Retina (tissue), 1 donor: Measurements from ENCODE around the gene PAK4.
A peak's percentile ranks its signal among the peaks of the same experiment; 100 is the strongest.
"Not testable (repeated sequence)": the region's sequence is repeated elsewhere in the genome, so short reads cannot be mapped to it uniquely, and the experiment has no call there.

Experiments
- DNase-seq: peaks from one replicate; pipeline ENCODE4 v3.0.0-alpha.2; 2016

PAK4 gene

DNA sequence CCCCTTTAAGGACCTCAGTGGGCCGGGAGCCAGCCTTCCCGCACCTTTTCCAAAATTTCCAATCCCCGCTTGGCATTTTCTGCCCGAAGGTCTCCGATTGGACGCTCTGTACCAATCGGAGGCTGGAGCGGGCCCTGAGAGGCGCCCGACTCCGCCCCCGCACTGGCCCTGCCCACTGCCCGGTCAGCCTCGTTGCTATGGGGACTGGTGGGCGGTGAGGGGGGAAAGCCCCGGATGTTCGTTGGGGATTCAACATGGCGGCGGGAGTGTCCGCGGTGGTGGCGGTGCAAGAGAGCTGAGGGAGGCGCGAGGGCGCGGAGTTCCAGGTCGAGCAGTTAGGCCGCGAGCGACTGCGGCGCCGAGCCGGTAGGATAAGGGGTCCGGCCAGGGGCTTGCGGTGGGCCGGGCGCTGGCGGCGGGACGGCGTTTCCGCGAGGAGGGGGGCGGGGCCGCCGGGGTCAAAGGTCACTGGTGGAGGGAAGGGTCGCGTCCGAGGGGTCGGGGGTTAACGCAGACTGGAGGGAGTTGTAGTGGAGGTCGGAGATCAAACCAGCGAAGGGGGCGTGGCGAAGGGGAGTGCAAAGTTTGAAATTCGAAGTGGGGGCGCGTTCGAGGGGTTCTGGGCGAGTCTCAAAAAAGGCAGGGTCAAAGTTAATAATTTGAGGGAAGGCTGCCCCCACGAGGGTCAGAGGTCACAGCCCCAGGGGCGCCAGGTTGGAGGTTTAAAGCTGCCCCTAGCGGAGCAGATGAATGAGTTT, at the start of gene PAK4:
Gene PAK4, plus strand, starts transcription at position 233 of the 758 bp plus-strand sequence. CDS start 43,768 bp downstream, outside the sequence.
- peak; percentile 97 for DNase-seq

DNA sequence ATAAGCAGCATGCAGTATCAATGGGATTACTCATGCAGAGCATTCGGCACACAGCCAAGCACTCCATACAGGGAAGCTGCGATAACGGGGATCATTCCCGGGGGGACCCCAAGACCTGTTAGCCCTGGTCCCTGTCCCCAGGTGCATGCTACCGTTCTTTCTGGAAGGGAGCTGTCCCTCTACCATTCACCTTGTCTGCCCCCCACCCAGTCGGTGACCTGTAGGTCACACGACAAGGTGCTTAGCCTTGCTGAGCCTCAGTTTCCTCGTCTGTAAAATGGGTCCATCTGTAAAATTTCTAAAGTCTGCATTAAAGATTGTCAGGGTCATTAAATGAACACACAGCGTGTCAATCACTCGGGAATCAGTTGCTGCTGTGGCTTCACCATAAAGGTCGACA, 48.3 kb upstream of the PAK4 start:
- no peak for DNase-seq

DNA sequence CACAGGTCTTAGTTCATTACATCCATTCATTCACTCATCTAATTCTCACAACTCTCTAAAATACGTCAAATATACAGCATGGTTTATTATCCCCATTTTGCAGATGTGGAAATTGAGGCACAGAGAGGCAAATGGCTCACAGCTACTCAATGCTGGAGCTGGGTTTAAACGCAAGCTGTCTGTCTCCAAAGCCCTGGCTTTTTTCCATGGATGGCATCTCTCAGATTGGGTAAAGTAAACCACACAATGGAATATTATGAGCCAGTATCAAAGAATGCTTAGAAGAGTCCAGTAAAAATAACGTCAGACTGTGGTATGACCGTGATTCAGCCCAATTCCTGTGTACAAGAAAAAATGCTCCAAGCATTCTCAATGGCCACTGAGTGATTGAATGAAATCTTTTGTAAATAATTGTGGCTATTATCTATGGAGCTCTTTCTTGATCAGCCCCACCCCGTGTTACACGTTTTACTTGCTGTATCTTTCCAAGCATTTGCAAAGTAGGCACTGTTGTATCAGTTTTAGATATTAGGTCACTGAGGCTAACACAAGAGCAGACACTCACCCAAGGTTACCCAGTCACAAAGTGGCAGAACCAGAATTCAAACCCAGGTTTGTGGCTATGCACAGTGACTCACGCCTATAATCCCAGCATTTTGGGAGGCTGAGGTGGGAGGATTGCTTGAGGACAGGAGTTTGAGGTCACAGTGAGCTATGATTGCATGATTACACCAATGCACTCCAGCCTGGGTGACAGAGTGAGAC, 47.0 kb upstream of the PAK4 start:
- no peak for DNase-seq

DNA sequence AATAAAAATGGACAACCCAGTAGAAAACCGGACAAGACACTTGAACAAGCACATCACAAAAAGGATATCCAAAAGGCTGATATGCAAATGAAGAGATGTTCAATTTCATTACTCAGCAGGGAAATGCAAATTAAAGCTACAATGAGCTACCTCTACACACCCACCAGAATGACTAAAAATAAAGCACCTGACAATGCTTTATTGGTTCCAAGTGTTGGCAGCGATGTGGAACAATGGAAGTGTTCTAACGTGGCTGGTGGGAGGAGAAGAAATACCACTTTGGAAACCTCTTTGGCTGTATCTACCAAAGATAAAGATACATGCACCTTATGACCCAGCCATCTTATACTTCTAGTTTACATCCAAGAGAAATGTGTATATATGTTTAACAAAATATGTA, 45.2 kb upstream of the PAK4 start:
- no peak for DNase-seq

DNA sequence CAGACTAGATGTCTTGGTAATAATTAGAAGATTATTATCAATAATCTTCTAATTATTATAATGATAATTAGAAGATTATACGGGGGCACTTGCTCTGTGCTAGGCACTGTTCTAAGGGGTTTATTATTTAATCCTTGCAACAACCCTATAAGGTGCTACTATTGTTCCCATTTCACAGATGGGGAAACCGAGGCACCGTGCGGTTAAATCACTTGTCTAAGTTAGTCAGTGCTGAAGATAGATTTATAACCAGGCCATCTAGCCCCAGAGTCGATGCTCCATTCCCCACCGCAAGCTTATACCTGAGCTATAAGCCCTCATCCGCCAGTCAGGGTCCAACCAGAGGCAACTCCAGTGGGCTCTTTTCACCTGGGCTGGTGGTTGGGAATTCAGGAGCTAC, 43.4 kb upstream of the PAK4 start:
- no peak for DNase-seq

DNA sequence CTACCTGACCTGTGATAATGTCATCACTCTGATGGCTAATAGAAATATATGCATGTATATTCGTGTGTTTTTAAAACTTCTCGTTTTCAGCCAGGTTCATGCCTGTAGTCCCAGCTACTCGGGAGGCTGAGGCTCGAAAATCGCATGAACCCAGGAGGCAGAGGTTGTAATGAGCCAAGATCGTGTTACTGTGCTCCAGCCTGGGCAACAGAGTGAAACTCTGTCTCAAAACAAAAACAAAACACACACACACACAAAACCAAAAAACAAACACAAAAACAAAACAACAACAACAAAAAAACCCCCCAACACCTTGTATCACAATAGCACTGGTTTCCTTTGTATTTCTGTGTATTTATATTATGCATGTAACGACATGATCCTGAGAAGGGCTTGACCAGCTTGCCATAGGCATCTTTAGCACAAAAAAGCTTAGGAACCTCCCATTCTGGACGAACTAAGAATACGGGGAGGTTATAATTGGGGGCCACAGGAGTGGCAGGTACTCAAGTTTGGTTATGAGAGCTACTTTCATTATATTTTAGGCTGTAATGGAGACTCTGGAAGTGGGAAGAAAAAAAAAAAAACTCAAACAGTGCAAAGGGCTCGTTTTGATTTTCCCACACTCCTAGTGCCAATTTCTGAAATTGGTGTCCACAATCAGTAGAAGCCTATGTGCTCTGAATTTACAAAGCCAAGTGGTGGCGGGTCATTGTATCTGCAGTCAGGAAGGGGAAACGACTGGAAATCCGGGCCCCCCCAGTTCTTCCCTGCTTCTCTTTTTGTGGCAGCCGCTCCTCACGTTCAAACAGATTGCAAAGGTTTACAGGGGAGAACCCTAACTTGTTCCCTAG, 42.6 kb upstream of the PAK4 start:
- no peak for DNase-seq

DNA sequence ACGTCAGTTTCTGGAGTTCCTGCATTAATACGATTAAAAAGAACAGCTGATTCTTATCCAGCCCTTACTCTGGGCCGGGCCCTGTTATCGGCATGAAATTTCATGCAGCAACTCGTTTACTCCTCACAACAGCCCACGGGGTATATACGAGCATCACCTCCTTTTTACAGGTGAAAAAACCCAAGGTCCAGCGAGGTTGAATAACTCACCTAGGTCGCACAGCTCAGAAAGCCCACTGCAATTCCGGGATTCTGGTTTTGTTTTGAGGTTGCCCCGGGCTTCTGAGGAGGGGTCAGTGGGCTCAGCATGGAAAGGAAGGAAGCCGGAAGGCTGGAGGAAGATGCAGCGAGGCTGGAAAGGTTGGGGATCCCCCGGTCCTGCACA, 42.0 kb upstream of the PAK4 start:
- no peak for DNase-seq

DNA sequence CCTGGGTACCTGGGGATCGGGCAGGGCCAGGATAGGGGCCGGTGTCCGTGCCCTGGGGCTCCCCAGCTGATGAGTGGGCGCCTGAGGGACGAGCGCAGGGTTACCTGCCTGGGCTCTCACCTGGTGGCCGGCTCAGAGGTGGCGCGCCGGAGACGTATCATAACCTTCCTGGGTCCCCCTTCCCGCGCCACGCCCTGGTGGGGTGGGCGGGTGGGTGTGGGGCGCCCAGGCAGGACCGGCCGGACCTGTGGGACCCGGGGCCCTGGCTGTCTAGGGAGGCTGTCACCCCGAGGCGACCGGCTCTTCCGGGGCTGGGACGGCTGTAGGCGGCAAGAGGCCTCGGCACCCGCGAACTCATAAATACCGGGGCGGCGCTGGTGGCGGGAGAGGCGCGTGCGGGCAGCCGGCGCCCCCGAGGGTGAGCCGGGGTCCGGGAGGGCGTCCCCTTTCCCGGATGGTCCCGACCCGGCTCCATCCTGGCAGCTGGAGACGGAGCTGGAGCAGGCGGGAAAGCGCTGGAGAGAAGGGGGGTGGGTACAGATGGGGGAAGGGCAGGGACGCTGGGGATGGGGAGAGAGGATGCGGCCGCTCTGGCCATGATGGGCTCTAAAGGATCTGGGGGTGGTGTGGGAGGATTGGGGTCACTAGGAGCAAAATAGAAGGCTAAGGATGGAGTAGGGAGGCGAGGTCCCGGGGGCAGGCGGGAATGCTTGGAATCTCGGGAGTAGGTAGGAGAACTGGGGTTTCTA, 41.4 kb upstream of the PAK4 start, which contains the start of gene ACP7:
Gene ACP7, plus strand, starts transcription at position 386 of the 749 bp plus-strand sequence. CDS start 902 bp downstream, outside the sequence.
- no peak for DNase-seq

DNA sequence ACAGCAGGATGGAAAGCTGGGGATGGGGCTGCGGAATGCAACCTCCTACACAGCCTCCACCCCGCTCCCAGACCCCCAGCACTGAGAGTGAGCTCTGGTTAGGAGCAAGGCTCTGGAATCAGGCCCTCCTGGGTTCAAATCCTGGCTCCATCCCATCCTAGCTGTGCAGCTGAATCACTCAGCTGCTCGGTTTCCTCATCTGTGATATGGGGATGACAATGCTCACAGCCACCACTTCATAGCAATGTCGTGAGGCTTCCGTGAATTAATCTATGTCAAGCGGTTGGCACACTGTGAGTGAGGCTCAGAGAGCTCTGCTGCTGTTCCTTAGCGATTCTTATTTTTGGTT, 40.9 kb upstream of the PAK4 start:
- no peak for DNase-seq

DNA sequence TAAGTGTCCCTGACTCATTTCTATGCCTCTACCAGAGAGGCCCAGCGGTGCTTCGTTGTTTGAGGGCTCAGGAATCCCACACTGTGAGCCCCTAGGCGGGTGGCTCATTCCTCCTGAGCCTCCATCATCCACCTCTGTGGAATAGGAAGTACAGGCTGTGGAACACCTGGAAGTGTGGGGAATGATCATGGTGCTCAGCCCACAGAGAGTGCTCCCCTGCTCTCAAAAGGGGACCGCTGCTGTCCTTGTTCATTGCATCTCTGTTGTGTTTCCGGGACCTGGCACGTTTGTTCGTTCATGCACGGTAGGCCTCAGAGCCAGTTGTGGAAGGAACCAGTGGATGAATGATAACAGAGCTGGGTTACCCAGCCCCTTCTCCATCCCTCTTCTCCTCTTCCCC, 40.2 kb upstream of the PAK4 start:
- DNase-seq: no peak

DNA sequence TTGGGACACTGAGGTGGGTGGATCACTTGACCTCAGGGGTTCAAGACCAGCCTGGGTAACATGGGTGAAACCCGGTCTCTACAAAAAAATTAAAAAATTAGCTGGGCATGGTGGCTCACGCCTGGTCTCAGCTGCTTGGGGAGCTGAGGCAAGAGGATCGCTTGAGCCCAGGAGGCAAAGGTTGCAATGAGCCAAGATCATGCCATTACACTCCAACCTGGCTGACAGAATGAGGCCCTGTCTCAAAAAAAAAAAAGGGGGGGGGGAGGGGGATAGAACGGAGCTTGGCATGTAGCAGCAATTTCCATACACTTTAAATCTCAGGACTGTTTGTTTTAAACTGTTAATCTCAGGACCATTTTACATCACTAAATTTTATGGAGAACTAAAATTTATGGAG, 39.2 kb upstream of the PAK4 start:
- DNase-seq: no peak

DNA sequence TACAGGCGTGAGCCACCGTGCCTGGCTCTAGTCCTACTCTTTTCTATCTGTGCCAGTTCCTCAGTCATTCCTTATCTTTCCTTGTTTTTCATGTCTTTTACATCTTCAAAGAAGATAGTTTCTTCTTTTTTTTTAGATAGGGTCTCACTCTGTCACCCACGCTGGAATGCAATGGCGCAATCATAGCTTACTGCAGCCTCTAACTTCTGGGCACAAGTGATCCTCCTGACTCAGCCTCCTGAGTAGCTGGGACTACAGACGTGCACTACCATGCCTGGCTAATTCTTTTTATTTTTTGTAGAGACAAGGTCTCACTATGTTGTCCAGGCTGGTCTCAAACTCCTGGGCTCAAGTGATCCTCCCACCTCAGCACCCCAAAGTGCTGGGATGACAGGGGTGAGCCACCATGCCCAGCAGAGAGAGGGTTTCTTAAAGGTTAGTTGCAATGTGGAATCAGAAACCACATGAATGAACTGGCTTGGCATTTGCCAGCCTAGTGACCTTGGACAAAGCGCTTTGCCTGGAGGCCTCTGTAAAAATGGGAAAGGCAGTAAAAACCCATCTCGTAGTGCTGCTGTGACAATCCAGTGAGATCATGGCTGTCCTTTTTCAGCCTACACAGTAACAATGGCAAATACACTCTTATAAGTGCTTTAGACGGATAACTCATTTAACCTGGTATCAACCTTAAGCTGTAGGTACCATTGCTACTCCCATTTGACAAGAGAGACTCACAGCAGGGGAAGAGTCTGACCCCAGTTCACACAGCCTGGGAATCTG, 37.5 kb upstream of the PAK4 start:
- DNase-seq: no peak

DNA sequence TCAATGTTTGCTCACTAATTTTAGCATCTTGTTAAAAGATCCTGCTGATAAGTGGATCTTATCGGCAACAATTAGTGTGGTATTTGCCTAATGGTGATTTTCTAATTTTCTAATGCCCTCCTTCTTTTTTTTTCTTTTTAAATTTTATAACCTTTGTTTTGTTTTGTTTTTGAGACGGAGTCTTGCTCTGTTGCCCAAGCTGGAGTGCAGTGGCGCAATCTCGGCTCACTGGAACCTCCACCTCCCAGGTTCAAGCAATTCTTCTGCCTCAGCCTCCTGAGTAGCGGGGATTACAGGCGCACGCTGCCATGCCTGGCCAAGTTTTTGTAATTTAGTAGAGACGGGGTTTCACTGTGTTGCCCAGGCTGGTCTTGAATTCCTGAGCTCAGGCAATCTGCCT, 35.6 kb upstream of the PAK4 start:
- DNase-seq: not testable (repeated sequence)

DNA sequence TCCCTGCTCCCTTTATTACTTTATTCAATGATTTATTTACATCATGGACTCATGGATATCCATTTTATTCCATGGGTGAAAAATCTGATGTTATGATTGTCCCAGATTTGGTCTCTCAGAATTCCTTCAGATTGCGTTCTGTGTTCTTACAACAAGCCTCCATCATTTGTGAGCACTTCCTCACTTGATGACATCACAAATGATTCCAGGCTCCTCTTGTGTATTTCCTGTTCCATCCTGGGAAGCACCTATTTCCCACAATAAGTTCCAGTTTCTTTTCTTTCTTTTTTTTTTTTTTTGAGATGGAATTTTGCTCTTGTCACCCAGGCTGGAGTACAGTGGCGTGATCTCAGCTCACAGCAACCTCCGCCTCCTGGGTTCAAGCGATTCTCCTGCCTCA, 34.7 kb upstream of the PAK4 start:
- DNase-seq: no peak

DNA sequence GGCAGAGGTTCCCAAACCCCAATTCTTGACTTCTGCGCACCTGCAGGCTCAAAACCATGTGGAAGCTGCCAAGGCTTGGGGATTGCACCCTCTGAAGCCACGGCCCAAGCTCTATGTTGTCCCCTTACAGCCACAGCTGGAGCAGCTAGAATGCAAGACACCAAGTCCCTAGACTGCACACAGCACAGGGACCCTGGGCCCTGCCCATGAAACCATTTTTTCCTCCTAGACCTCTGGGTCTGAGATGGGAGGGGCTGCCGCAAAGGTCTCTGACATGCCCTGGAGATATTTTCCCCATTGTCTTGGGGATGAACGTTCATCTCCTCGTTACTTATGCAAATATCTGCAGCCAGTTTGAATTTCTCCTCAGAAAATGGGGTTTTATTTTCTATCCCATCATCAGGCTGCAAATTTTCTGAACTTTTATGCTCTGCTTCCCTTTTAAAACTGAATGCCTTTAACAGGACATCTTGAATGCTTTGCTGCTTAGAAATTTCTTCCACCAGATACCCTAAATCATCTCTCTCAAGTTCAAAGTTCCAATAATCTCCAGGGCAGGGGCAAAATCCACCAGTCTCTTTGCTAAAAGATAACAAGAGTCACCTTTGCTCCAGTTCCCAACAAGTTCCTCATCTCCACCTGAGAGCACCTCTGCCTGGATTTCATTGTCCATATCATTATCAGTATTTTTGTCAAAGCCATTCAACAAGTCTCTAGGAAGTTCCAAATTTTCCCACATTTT, 29.6 kb upstream of the PAK4 start:
- not testable (repeated sequence) for DNase-seq

DNA sequence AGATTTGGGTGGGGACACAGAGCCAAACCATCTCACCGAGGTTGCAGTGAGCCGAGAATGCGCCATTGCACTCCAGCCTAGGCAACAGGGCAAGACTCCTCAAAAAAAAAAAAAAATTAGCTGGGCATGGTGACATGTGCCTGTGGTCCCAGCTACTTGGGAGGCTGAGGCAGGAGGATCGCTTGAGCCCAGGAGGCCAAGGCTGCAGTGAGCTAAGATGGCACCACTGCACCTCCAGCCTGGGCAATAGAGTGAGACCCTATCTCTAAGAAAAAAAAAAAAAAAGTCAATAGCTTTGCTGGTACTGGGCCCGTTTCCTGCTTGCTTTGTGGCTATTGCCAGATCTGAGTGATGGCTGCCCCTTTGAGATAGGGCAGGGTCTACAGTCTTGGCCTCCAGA, 28.3 kb upstream of the PAK4 start:
- DNase-seq: no peak

DNA sequence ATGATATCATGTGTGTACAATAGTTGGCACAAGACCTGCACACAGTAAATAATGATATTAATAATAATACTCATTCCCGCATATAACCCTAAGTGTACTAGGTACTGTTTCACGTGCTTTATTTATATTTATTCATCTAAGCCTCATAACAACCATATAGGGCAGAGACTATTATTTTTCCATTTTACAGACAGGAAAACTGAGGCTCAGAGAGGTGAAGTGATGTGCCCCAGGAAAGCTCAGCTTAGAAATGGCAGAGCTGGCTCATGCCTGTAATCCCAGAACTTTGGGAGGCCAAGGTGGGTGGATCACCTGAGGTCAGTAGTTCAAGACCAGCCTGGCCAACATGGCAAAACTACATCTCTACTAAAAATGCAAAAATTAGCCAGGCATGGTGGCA, 27.9 kb upstream of the PAK4 start:
- DNase-seq: no peak

DNA sequence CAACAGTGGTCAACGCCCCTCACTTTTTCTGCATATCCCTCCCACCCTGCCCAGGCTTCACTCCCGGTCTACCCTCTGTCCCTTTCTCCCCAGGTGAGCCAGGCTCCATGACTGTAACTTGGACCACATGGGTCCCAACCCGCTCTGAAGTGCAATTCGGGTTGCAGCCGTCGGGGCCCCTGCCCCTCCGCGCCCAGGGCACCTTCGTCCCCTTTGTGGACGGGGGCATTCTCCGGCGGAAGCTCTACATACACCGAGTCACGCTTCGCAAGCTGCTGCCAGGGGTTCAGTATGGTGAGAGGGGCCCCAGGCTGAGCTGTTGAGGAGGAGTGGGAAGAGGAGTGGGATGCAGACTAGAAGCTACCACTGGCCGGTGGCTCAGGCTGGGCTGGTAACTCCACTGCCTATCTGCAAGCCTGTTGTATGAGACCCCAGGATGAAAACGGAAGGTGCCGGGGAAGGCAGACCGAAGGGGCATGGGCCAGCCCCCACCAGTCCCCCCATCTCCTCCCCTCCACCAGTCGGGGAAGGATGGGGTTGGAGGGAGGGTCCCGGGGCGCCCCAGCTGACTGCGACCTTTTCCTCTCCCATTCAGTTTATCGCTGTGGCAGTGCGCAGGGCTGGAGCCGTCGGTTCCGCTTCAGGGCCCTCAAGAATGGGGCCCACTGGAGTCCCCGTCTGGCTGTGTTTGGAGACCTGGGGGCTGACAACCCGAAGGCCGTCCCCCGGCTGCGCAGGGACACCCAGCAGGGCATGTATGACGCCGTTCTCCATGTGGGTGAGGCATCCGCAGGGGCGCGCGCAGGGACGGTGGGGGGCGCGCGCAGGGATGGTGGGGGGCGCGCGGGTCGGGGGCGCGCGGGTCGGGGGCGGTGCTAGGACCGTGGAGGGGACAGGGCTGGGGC, 27.0 kb upstream of the PAK4 start:
- DNase-seq: no peak

DNA sequence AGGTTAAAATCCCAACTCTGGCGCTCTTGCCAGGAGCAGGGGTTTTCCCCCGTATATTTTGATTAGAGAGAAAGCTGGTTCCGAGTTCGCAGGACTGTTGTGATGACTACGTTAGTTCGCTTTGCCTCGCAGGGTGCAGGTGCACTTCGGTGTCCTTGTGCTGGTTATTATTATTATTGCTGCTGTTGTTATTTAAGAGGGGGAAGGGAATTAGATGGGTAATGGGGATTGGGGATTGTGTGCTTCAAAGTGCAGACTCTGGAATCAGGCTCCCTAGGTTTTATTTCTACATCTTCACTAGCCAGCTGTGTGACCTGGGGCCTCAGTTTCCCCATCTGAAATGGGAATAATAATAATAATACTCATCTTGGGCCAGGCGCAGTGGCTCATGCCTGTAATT, 26.2 kb upstream of the PAK4 start:
- no peak for DNase-seq
